ENCODE results near the gene E2F1.

GRCh38 chr20:33725607-33726264 is 39.6 kb upstream of the E2F1 start:
- TF ChIP-seq MAX (IDR thresholded peaks at IDR 0.05) (no peak), RAD21 (IDR thresholded peaks at IDR 0.05) (no peak), SP1 (IDR thresholded peaks at IDR 0.05) (no peak)
- TF ChIP-seq, protein P1, sequence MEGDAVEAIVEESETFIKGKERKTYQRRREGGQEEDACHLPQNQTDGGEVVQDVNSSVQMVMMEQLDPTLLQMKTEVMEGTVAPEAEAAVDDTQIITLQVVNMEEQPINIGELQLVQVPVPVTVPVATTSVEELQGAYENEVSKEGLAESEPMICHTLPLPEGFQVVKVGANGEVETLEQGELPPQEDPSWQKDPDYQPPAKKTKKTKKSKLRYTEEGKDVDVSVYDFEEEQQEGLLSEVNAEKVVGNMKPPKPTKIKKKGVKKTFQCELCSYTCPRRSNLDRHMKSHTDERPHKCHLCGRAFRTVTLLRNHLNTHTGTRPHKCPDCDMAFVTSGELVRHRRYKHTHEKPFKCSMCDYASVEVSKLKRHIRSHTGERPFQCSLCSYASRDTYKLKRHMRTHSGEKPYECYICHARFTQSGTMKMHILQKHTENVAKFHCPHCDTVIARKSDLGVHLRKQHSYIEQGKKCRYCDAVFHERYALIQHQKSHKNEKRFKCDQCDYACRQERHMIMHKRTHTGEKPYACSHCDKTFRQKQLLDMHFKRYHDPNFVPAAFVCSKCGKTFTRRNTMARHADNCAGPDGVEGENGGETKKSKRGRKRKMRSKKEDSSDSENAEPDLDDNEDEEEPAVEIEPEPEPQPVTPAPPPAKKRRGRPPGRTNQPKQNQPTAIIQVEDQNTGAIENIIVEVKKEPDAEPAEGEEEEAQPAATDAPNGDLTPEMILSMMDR (IDR thresholded peaks at IDR 0.05; ENCODE audit: low read depth, low read length, missing input control), result no peak
